Kidney (tissue), 14 donors: ENCODE measurements around the gene SIK3. TPM values are rescaled to one million over a fixed set of nuclear protein-coding genes. Genes with fewer than 3 reads are reported as not detected.

Experiments used
- DNase-seq, 5 donors: peaks; one replicate each; pipeline ENCODE4 v3.0.0-alpha.2; 2013 to 2020
- FAIRE-seq: peaks from 2 replicates; lab custom pipeline; 2012; peaks lifted over from hg19 to GRCh38; lab: Jason Lieb, UNC
- H3K27ac ChIP-seq, 2 donors: one replicate each; pipeline ENCODE4 v1.7.0; 2013; ENCODE audit warnings: low read depth in 2 of 2, low read length in 2 of 2, inconsistent platforms in 1 of 2
- H3K27me3 ChIP-seq: one replicate; pipeline ENCODE4 v1.7.1; 2013; ENCODE audit warnings: low read length, inconsistent platforms; ENCODE audit not compliant: control insufficient read depth, insufficient read depth
- H3K36me3 ChIP-seq, 3 donors: one replicate each; pipeline versions ENCODE4 v1.7.0 to v1.7.1; 2013; ENCODE audit warnings: low read length in 3 of 3, control low read depth in 1 of 3, inconsistent platforms in 1 of 3; ENCODE audit not compliant: insufficient read depth in 3 of 3, control insufficient read depth in 2 of 3
- H3K4me1 ChIP-seq, 3 donors: one replicate each; pipeline versions ENCODE4 v1.7.0 to v1.7.1; 2013; ENCODE audit warnings: low read length in 3 of 3, inconsistent platforms in 1 of 3, low read depth in 1 of 3; ENCODE audit not compliant: control insufficient read depth in 2 of 3, insufficient read depth in 2 of 3
- H3K4me3 ChIP-seq, 3 donors: one replicate each; pipeline versions ENCODE4 v1.7.0 to v1.8.1; 2013; ENCODE audit warnings: low read length in 3 of 3, control low read depth in 1 of 3, inconsistent platforms in 1 of 3
- H3K9ac ChIP-seq, 3 donors: one replicate each; pipeline versions ENCODE4 v1.7.0 to v1.7.1; 2013; ENCODE audit warnings: low read length in 3 of 3, control low read depth in 1 of 3, inconsistent platforms in 1 of 3
- H3K9me3 ChIP-seq, 3 donors: one replicate each; pipeline versions ENCODE4 v1.7.0 to v1.7.1; 2013; ENCODE audit warnings: low read length in 3 of 3, control low read depth in 1 of 3, inconsistent platforms in 1 of 3; ENCODE audit not compliant: control insufficient read depth in 2 of 3, insufficient read depth in 1 of 3
- intact Hi-C: fragments of 100-400 bp; cut with DNase I; formaldehyde crosslinking; loops from one replicate; pipeline ENCODE4 v1.11.1; 2022
- polyA plus RNA-seq: library from polyadenylated mRNA; stranded (reverse); fragments of 350-450 nt; fragmentation: Illumina TruSeq; extraction: RNeasy Lipid Tissue Mini Kit (QIAGEN cat#74804); gene quantifications from one replicate; pipeline ENCODE4 v1.2.3, GENCODE V29; 2014; ENCODE audit warnings: low read depth, low replicate concordance; ENCODE audit not compliant: insufficient read depth
- total RNA-seq: library from RNA; stranded (reverse); fragmentation: NEBNext Ultra II Directional; extraction: Animal tissue kit (Norgen Biotek cat#: 25700); gene quantifications from one replicate; pipeline ENCODE4 v1.2.1, GENCODE V29; 2021
- TF ChIP-seq, protein P1 (sequence below): IDR thresholded peaks from 3 replicates; pipeline ENCODE4 v1.5.1; 2012; ENCODE audit warnings: mild to moderate bottlenecking, moderate library complexity, borderline replicate concordance; ENCODE audit not compliant: insufficient read depth; ENCODE audit errors: extremely low read depth
- donor health status: control.
- donor health status: control.
- donor health status: control.
- donor health status: control.
- donor health status: control.
- donor health status: DM: yes; HTN: yes; CAD: no.
- donor health status: Normal renal cell carcinoma (clear cell type).

SIK3 gene
- total and polyA plus RNA-seq, 2 donors from 2014 or later = 12.3 to 50.7 TPM

DNA sequence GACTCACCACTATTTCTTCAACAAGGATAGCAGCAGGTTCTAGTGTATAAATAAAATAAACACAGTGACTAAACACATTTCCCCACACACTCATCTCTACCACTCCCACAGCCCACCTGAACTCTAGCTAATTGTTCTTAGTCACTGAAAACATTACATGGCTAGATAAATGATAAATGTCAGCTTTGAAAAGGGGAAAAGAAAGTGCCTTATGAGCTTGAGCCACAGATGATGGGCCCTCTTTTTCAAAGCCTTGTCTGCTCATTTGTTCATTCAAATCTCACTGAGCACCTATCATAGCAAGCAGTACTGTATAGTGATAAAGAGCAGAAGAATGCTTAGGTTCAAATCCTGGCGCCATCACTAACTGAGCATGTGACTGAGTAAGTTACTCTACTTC, 58.3 kb downstream of the SIK3 start:
- Histone ChIP-seq H3K9me3 (no peaks in the 10 kb centered on the region), H3K36me3 (no peaks in the 10 kb centered on the region), H3K27me3 (no peaks in the 10 kb centered on the region), H3K4me1 (peaks cover 1 to 30% (median 12%) of the 10 kb centered on the region in 3 donors), H3K4me3 (no peak overlapping the region), H3K27ac (no peak overlapping the region), H3K9ac (no peak overlapping the region)
- intact Hi-C loops = no loop called here
- DNase-seq = no peak
- TF ChIP-seq, protein P1, sequence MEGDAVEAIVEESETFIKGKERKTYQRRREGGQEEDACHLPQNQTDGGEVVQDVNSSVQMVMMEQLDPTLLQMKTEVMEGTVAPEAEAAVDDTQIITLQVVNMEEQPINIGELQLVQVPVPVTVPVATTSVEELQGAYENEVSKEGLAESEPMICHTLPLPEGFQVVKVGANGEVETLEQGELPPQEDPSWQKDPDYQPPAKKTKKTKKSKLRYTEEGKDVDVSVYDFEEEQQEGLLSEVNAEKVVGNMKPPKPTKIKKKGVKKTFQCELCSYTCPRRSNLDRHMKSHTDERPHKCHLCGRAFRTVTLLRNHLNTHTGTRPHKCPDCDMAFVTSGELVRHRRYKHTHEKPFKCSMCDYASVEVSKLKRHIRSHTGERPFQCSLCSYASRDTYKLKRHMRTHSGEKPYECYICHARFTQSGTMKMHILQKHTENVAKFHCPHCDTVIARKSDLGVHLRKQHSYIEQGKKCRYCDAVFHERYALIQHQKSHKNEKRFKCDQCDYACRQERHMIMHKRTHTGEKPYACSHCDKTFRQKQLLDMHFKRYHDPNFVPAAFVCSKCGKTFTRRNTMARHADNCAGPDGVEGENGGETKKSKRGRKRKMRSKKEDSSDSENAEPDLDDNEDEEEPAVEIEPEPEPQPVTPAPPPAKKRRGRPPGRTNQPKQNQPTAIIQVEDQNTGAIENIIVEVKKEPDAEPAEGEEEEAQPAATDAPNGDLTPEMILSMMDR = no peak
- FAIRE-seq = no peak

DNA sequence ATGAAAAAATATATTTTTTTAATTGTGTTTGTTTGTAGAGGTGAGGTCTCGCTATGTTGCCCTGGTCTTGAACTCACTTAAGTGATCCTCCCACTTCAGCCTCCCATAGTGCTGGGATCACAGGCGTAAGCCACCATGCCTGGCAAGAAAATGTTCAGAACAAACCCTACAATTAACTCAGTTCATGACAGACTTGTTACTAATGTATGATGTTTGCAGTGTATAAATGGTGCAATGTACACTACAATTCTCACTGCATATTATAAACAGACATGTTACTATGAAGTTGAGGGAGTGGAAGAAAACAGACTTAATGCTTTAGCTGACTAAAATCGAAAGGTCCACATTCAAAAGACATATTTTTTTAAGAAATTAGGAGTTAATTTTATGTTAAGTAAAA, 59.0 kb downstream of the SIK3 start:
- Histone ChIP-seq H3K9me3 (no peaks in the 10 kb centered on the region), H3K27me3 (no peaks in the 10 kb centered on the region), H3K27ac (no peak overlapping the region), H3K36me3 (no peaks in the 10 kb centered on the region), H3K9ac (no peak overlapping the region), H3K4me1 (peaks cover 0 to 24% (median 8%) of the 10 kb centered on the region in 3 donors), H3K4me3 (no peak overlapping the region)
- DNase-seq (no peak), FAIRE-seq (no peak)
- intact Hi-C loops = no loop called here
- TF ChIP-seq, protein P1 = no peak

DNA sequence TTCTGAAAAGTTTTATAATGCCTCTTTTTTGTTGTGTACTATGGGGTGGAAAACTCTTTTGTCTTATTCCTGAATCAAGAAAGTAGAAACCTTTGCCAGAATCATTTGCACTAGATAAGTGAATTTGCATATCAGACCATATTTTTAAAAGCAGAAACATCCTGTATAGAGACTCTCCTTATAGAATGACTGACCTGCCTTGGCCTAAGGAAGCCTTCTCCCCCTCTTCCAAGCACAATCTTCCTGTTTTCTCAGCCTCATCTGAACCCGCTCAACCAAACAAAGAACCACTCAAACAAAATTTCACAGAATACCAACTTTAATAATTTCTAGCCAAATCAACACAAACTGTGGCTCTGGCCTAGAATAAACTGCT, 60.3 kb downstream of the SIK3 start:
- no peak for FAIRE-seq
- Histone ChIP-seq H3K4me3 (no peak overlapping the region), H3K27ac (no peak overlapping the region)

More for the DNA sequence above, 60.3 kb downstream of the SIK3 start:
- Histone ChIP-seq H3K9ac (no peak overlapping the region), H3K9me3 (no peaks in the 10 kb centered on the region), H3K36me3 (no peaks in the 10 kb centered on the region), H3K27me3 (no peaks in the 10 kb centered on the region), H3K4me1 (peaks cover 0 to 18% (median 8%) of the 10 kb centered on the region in 3 donors)
- TF ChIP-seq, protein P1 = no peak
- no peak for DNase-seq
- intact Hi-C loops = no loop called here
